ENCODE results near the gene LDHAL6A. TPM values are rescaled to one million over a fixed set of nuclear protein-coding genes. Genes with fewer than 3 reads are reported as not detected.

Gene LDHAL6A
- total RNA-seq, 1 donor from 2014 or later: not detected

- H3K9me3 Mint-ChIP-seq (ENCODE audit: unreplicated experiment): no peaks in the 10 kb centered on the region
- H3K36me3 Mint-ChIP-seq (ENCODE audit: low read depth, unreplicated experiment): no peaks in the 10 kb centered on the region
- no peak overlapping the region for H3K4me3 Mint-ChIP-seq (ENCODE audit: unreplicated experiment)
- TF ChIP-seq, protein P1, sequence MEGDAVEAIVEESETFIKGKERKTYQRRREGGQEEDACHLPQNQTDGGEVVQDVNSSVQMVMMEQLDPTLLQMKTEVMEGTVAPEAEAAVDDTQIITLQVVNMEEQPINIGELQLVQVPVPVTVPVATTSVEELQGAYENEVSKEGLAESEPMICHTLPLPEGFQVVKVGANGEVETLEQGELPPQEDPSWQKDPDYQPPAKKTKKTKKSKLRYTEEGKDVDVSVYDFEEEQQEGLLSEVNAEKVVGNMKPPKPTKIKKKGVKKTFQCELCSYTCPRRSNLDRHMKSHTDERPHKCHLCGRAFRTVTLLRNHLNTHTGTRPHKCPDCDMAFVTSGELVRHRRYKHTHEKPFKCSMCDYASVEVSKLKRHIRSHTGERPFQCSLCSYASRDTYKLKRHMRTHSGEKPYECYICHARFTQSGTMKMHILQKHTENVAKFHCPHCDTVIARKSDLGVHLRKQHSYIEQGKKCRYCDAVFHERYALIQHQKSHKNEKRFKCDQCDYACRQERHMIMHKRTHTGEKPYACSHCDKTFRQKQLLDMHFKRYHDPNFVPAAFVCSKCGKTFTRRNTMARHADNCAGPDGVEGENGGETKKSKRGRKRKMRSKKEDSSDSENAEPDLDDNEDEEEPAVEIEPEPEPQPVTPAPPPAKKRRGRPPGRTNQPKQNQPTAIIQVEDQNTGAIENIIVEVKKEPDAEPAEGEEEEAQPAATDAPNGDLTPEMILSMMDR (IDR thresholded peaks at IDR 0.05; ENCODE audit: unreplicated experiment): no peak
- no peak overlapping the region for H3K27ac Mint-ChIP-seq (ENCODE audit: unreplicated experiment)
- H3K4me1 Mint-ChIP-seq (ENCODE audit: unreplicated experiment): no peaks in the 10 kb centered on the region
- no peaks in the 10 kb centered on the region for H3K27me3 Mint-ChIP-seq (ENCODE audit: unreplicated experiment)
- DNase-seq (ENCODE audit: low spot score): no peak
These were observed 2.7 kb upstream of the LDHAL6A start for GRCh38 chr11:18452927-18453326.

DNA sequence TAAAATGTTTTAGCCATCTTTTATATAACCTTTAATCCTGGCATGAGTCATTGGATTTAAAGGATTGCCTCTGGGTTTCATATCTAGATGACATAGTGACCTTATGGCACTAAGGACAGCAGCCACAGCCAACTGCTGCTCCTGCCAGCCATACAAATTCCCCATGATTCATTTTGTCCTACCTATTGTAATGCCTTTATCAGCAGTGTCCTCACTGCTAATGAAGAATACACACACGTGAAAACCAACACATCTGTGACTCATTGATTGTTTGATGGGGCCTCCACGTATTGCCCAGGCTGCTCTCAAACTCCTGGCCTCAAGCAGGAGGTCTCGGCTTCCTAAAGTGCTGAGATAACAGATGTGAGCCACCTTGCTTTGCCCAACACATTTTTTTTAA is 1.8 kb downstream of the LDHAL6A start:
- TF ChIP-seq, protein P1 (IDR thresholded peaks at IDR 0.05; ENCODE audit: unreplicated experiment): no peak
- H3K27me3 Mint-ChIP-seq (ENCODE audit: unreplicated experiment): no peaks in the 10 kb centered on the region
- H3K27ac Mint-ChIP-seq (ENCODE audit: unreplicated experiment): no peak overlapping the region
- H3K4me3 Mint-ChIP-seq (ENCODE audit: unreplicated experiment): no peak overlapping the region
- DNase-seq (ENCODE audit: low spot score): no peak
- no peaks in the 10 kb centered on the region for H3K4me1 Mint-ChIP-seq (ENCODE audit: unreplicated experiment)
- H3K36me3 Mint-ChIP-seq (ENCODE audit: low read depth, unreplicated experiment): no peaks in the 10 kb centered on the region
- no peaks in the 10 kb centered on the region for H3K9me3 Mint-ChIP-seq (ENCODE audit: unreplicated experiment)

DNA sequence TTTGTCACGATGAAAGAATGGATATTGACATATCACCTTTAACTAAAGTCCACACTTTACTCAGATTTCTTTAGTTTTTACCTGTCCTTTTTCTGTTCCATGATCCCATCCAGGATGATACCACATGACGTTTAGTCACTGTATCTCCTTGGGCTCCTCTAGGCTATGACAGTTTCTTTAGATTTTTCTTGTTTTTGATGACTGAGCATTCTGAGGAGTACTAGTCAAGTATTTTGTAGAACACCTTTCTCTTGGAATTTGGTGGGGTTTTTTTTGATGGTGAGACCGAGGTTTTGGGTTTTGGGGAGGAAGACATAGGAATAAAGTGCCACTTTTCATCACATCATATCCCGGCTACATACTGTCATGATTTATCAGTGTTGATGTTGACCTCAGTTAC is 4.0 kb downstream of the LDHAL6A start:
- no peaks in the 10 kb centered on the region for H3K9me3 Mint-ChIP-seq (ENCODE audit: unreplicated experiment)
- no peak overlapping the region for H3K4me3 Mint-ChIP-seq (ENCODE audit: unreplicated experiment)
- TF ChIP-seq, protein P1 (IDR thresholded peaks at IDR 0.05; ENCODE audit: unreplicated experiment): no peak
- H3K27ac Mint-ChIP-seq (ENCODE audit: unreplicated experiment): no peak overlapping the region
- H3K36me3 Mint-ChIP-seq (ENCODE audit: low read depth, unreplicated experiment): no peaks in the 10 kb centered on the region
- no peaks in the 10 kb centered on the region for H3K4me1 Mint-ChIP-seq (ENCODE audit: unreplicated experiment)
- no peaks in the 10 kb centered on the region for H3K27me3 Mint-ChIP-seq (ENCODE audit: unreplicated experiment)
- DNase-seq (ENCODE audit: low spot score): no peak

DNA sequence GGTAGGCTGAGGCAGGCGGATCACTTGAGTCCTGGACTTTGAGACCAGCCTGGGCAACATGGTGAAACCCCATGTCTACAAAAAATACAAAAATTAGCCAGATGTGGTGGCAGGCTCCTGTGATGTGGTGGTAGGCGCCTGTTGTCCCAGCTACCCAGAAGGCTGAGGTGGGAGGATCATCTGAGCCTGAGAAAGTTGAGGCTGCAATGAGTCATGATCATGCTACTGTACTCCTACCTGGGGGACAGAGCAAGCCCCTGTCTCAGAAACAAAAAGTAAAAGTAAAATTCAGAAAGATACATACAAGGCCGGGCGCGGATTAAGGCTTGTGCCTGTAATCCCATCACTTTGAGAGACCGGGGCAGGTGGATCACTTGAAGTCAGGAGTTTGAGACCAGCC is 6.3 kb downstream of the LDHAL6A start:
- no peaks in the 10 kb centered on the region for H3K36me3 Mint-ChIP-seq (ENCODE audit: low read depth, unreplicated experiment)
- TF ChIP-seq, protein P1 (IDR thresholded peaks at IDR 0.05; ENCODE audit: unreplicated experiment): no peak
- no peak overlapping the region for H3K4me3 Mint-ChIP-seq (ENCODE audit: unreplicated experiment)

GRCh38 chr11:18463439-18463838 is 7.8 kb downstream of the LDHAL6A start:
- TF ChIP-seq, protein P1 (IDR thresholded peaks at IDR 0.05; ENCODE audit: unreplicated experiment): no peak
- no peak overlapping the region for H3K27ac Mint-ChIP-seq (ENCODE audit: unreplicated experiment)
- no peaks in the 10 kb centered on the region for H3K27me3 Mint-ChIP-seq (ENCODE audit: unreplicated experiment)
- no peaks in the 10 kb centered on the region for H3K36me3 Mint-ChIP-seq (ENCODE audit: low read depth, unreplicated experiment)
- no peaks in the 10 kb centered on the region for H3K9me3 Mint-ChIP-seq (ENCODE audit: unreplicated experiment)
- no peak for DNase-seq (ENCODE audit: low spot score)
- H3K4me1 Mint-ChIP-seq (ENCODE audit: unreplicated experiment): no peaks in the 10 kb centered on the region
- H3K4me3 Mint-ChIP-seq (ENCODE audit: unreplicated experiment): no peak overlapping the region

More for the DNA sequence above, 6.3 kb downstream of the LDHAL6A start:
- Mint-ChIP-seq H3K4me1 (ENCODE audit: unreplicated experiment) (no peaks in the 10 kb centered on the region), H3K27ac (ENCODE audit: unreplicated experiment) (no peak overlapping the region), H3K27me3 (ENCODE audit: unreplicated experiment) (no peaks in the 10 kb centered on the region), H3K9me3 (ENCODE audit: unreplicated experiment) (no peaks in the 10 kb centered on the region)
- no peak for DNase-seq (ENCODE audit: low spot score)
